GM13976 (cell line): Measurements from ENCODE around the gene RBM17.
"Not testable (repeated sequence)": the region's sequence is repeated elsewhere in the genome, so short reads cannot be mapped to it uniquely, and the experiment has no call there.

ENCODE experiments used
- DNase-seq: peaks from one replicate; pipeline ENCODE4 v3.0.0; 2012; ENCODE audit warnings: low spot score
- in situ Hi-C: fragments of 300-500 bp; cut with MboI; formaldehyde crosslinking; loops from one replicate; pipeline ENCODE4 v1.12.0; 2022; ENCODE audit warnings: low sequenced_read_pairs, mixed read lengths, inconsistent platforms; ENCODE audit not compliant: unreplicated experiment
- TF ChIP-seq, protein P1 (sequence below): IDR thresholded peaks from 2 replicates; pipeline ENCODE4 v1.5.1; 2012; ENCODE audit warnings: borderline replicate concordance, mild to moderate bottlenecking; ENCODE audit not compliant: insufficient read depth; ENCODE audit errors: extremely low read depth, missing control alignments, control extremely low read depth

Gene RBM17

DNA sequence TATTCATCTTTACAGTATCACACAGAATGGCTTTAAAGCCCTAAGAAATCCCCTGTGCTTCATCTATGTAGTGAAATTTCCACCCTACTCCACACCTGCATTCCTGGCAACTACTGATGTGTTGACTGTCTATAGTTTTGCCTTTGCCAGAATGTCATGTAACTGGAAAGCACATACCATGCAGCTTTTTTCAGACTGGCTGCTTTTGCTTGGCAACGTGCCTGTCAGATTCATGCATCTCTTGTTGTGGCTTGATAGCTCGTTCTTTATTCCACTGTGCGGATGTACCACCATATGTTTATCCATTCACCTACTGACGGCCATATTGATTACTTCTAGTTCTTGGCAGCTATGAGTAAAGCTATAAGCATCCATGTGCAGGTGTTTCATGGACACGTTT is 30.6 kb downstream of the RBM17 start:
- in situ Hi-C loops, result no loop called here
- DNase-seq, result no peak
- TF ChIP-seq, protein P1, sequence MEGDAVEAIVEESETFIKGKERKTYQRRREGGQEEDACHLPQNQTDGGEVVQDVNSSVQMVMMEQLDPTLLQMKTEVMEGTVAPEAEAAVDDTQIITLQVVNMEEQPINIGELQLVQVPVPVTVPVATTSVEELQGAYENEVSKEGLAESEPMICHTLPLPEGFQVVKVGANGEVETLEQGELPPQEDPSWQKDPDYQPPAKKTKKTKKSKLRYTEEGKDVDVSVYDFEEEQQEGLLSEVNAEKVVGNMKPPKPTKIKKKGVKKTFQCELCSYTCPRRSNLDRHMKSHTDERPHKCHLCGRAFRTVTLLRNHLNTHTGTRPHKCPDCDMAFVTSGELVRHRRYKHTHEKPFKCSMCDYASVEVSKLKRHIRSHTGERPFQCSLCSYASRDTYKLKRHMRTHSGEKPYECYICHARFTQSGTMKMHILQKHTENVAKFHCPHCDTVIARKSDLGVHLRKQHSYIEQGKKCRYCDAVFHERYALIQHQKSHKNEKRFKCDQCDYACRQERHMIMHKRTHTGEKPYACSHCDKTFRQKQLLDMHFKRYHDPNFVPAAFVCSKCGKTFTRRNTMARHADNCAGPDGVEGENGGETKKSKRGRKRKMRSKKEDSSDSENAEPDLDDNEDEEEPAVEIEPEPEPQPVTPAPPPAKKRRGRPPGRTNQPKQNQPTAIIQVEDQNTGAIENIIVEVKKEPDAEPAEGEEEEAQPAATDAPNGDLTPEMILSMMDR, result no peak

DNA sequence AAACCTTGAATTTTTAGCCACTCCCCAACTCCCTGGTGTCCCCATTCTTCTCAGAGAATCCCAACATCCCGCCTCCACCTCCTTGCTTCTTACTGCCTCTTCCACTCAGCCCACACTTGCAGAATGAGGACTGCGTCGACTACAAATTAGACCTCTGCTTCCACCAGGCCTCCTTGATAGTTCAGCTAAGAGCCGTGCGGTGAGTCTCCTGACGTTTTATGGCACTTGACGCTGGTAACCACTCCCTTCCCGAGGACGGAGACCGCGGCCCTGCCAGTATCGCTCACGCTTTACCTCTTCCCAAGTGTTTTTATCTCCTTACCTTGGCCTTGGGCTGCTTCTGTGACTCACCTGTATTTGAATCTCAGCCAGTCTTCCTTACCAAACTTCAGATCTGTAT is 31.1 kb downstream of the RBM17 start:
- in situ Hi-C loops, result no loop called here
- TF ChIP-seq, protein P1, result no peak
- DNase-seq, result no peak

DNA sequence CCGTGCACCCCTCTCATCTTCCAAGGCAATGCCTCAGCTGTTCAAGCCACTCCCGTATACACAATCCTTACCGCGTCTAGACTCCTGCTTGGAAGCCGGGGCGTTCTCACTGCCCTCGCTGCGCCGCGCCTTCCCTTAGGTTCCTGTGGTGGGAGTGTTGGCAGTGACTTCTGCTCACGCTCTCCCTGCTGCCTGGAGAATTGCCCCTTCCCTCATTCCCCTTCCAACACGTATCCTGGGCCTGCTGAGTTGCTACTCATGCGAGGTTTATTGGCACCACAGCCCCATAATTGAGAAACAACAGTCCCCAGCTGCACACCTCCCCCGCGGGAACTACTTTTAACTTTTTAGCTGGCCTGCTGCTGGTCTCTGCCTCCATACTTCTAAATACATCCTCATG is 31.9 kb downstream of the RBM17 start:
- in situ Hi-C loops, result no loop called here
- DNase-seq, result no peak
- TF ChIP-seq, protein P1, result no peak

DNA sequence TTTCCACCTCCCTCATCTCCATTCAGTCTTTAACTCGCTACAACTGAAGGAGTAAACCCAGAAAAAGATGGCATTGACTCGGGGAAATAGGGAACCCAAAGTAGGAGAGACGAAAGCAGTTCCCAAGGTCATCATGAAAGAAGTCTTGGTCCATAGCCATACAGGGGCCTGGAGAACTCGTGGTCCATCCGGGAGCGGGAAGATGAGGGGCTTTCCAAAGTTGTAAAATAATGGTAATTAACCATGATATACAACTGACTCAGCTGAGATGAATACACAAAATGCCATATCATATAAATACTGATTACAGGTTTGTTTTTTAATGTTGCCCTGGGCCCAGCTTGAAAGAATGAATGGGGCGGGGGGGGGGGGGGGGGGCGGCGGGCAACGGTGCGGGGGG is 32.3 kb downstream of the RBM17 start:
- TF ChIP-seq, protein P1, result no peak
- in situ Hi-C loops, result no loop called here
- DNase-seq, result no peak

DNA sequence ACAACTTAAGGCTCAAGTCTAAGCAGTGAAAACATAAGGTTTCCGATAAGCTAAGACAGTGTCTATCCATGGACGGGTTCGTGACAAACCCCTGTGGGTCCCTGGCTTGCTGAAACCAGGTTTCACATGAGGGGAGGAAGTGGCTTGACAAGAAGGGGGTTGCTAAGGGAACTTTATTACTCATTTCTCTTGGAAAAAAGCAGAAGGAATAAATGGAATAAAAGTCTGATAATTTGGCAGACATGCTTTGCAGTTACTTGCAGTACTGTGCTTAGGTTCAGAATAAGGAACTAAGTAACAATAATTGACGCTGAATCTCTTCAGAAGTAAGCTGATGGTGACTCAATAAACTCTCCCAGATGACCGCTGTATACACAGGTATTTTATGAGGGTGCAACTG is 34.7 kb downstream of the RBM17 start:
- DNase-seq, result no peak
- in situ Hi-C loops, result no loop called here
- TF ChIP-seq, protein P1, result no peak

DNA sequence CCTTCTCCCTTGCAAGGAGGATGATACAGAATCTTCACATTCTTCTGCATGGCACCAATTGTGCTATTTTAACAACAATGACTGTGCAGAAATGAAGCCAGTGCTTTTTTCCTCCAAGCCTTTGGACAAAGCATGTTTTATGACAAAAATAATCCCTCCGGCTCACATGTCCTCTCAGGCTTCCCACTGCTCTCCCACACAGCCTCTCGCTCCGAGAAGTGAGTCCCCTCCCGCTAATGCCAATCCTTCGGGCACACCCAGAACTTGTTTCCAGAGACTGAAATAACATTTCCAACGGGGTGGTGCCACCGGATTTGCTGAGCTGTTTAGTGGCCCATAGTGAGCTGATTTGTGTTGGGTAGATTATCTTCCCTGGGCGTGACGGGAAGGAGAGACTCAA is 35.8 kb downstream of the RBM17 start:
- in situ Hi-C loops, result no loop called here
- no peak for DNase-seq
- TF ChIP-seq, protein P1, result no peak

DNA sequence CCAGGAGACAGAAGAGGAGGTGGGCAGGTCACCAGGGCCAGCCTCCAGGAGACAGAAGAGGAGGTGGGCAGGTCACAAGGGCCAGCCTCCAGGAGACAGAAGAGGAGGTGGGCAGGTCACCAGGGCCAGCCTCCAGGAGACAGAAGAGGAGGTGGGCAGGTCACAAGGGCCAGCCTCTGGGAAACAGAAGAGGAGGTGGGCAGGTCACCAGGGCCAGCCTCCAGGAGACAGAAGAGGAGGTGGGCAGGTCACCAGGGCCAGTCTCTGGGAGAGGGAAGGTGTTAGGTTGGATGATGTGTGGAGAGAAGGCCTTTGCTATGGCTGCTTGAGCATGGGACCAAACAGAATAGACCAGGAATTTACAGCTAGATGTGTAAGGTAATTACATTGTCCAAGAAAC is 38.6 kb downstream of the RBM17 start:
- DNase-seq, in situ Hi-C loops: not testable (repeated sequence)
